B cell (primary cell): ENCODE results near the gene CDC25C. TPM values are rescaled to one million over a fixed set of nuclear protein-coding genes. Genes with fewer than 3 reads are reported as not detected.
"Not testable (repeated sequence)": the region's sequence is repeated elsewhere in the genome, so short reads cannot be mapped to it uniquely, and the experiment has no call there.

Experiments used
- ATAC-seq: fragments of 200-7000 bp; cut with Tn5 transposase; one replicate; pipeline ENCODE4 v1.10.0; 2021; ENCODE audit warnings: low read depth, mild to moderate bottlenecking, moderate number of reproducible peaks, moderate library complexity
- CTCF ChIA-PET: fragments of 350-600 bp; sonication (Branson Sonifier 250); formaldehyde crosslinking; loops from one replicate; lab custom pipeline; 2021; ENCODE audit warnings: antibody characterized with exemption, inconsistent platforms; lab: Charles Lee
- POLR2A ChIA-PET: fragments of 350-600 bp; sonication (Branson Sonifier 250); formaldehyde crosslinking; loops from one replicate; lab custom pipeline; 2021; ENCODE audit warnings: antibody characterized with exemption; lab: Charles Lee
- DNase-seq: peaks from one replicate; pipeline ENCODE4 v3.0.0; 2013
- H2AFZ ChIP-seq: 2 replicates; pipeline ENCODE4 v1.6.1; 2012; ENCODE audit warnings: mild to moderate bottlenecking, low read depth, low read length; ENCODE audit not compliant: insufficient read depth, poor library complexity, severe bottlenecking
- H3K27ac ChIP-seq, 2 donors: 1 replicate in 1 of 2; 2 replicates in 1 of 2; pipeline ENCODE4 v1.5.1; 2012 to 2013; ENCODE audit warnings: low read length in 2 of 2, mild to moderate bottlenecking in 2 of 2, moderate library complexity in 1 of 2
- H3K27me3 ChIP-seq, 4 experiments: fragments of 200-600 bp in 1 of 4; sonication (generic) in 1 of 4; replicated peaks in 1 of 4; 1 replicate in 2 of 4; 2 replicates in 2 of 4; pipeline versions ENCODE4 v1.6.1 to v1.7.0; 2013 to 2016; ENCODE audit warnings: low read length in 3 of 4, mild to moderate bottlenecking in 2 of 4, mixed read lengths in 1 of 4, moderate library complexity in 1 of 4; ENCODE audit not compliant: insufficient read depth in 4 of 4, control insufficient read depth in 3 of 4; ENCODE audit errors: control extremely low read depth in 1 of 4
- H3K36me3 ChIP-seq, 2 experiments: replicated peaks in 1 of 2; 1 replicate in 1 of 2; 2 replicates in 1 of 2; pipeline versions ENCODE4 v1.6.1 to v1.7.1; 2013; ENCODE audit warnings: low read length in 1 of 2; ENCODE audit not compliant: insufficient read depth in 2 of 2, control insufficient read depth in 1 of 2; ENCODE audit errors: control extremely low read depth in 1 of 2, extremely low read depth in 1 of 2
- H3K4me1 ChIP-seq, 2 donors: fragments of 200-600 bp in 1 of 2; sonication (generic) in 1 of 2; 1 replicate in 1 of 2; 2 replicates in 1 of 2; pipeline versions ENCODE4 v1.5.1 to v1.6.1; 2013 to 2017; ENCODE audit warnings: low read length in 2 of 2; ENCODE audit not compliant: control insufficient read depth in 2 of 2, insufficient read depth in 2 of 2
- H3K4me2 ChIP-seq: replicated peaks from 2 replicates; pipeline ENCODE3; 2012; ENCODE audit warnings: mild to moderate bottlenecking, low read depth, low read length; ENCODE audit not compliant: poor library complexity, severe bottlenecking
- H3K4me3 ChIP-seq, 5 experiments: fragments of 200-600 bp in 1 of 5; sonication (generic) in 1 of 5; 1 replicate in 3 of 5; 2 replicates in 2 of 5; pipeline versions ENCODE4 v1.5.1 to v1.7.0; 2011 to 2016; ENCODE audit warnings: low read length in 4 of 5, mild to moderate bottlenecking in 4 of 5, low read depth in 2 of 5, control low read depth in 1 of 5, moderate library complexity in 1 of 5; ENCODE audit not compliant: insufficient read depth in 1 of 5; ENCODE audit errors: control extremely low read depth in 1 of 5, extremely low read depth in 1 of 5
- H3K79me2 ChIP-seq: fragments of 200-600 bp; sonication (generic); one replicate; pipeline ENCODE4 v1.6.0; 2016; ENCODE audit warnings: low read length; ENCODE audit not compliant: control insufficient read depth, insufficient read depth
- H3K9ac ChIP-seq: fragments of 200-600 bp; sonication (generic); 2 replicates; pipeline ENCODE4 v1.6.1; 2017; ENCODE audit warnings: mild to moderate bottlenecking, low read length, moderate library complexity
- H3K9me3 ChIP-seq, 3 donors: one replicate each; pipeline versions ENCODE4 v1.6.1 to v1.7.1; 2013; ENCODE audit warnings: low read length in 2 of 3; ENCODE audit not compliant: control insufficient read depth in 2 of 3, insufficient read depth in 1 of 3; ENCODE audit errors: control extremely low read depth in 1 of 3
- H4K20me1 ChIP-seq: 2 replicates; pipeline ENCODE4 v1.6.0; 2012; ENCODE audit warnings: mild to moderate bottlenecking, low read length; ENCODE audit not compliant: insufficient read depth, control insufficient read depth, poor library complexity, severe bottlenecking
- H3K27ac Mint-ChIP-seq: one replicate; pipeline ENCODE4 v1.8.0; 2021; ENCODE audit warnings: mixed read lengths
- H3K27me3 Mint-ChIP-seq: one replicate; pipeline ENCODE4 v1.8.0; 2021; ENCODE audit warnings: mixed read lengths
- H3K4me1 Mint-ChIP-seq: one replicate; pipeline ENCODE4 v1.8.0; 2021; ENCODE audit warnings: mixed read lengths
- H3K4me3 Mint-ChIP-seq: one replicate; pipeline ENCODE4 v1.8.0; 2021; ENCODE audit warnings: mixed read lengths
- H3K9me3 Mint-ChIP-seq: one replicate; pipeline ENCODE4 v1.8.0; 2022; ENCODE audit warnings: mixed read lengths; ENCODE audit not compliant: insufficient read depth
- CTCF ChIP-seq: fragments of 200-600 bp; IDR thresholded peaks from one replicate; pipeline ENCODE4 v1.8.0; 2022; ENCODE audit warnings: antibody characterized with exemption, mild to moderate bottlenecking
- EZH2 ChIP-seq: IDR thresholded peaks from 2 replicates; pipeline ENCODE4 v1.6.1; 2012; ENCODE audit warnings: borderline replicate concordance, low read depth, mild to moderate bottlenecking, moderate library complexity, low read length; ENCODE audit not compliant: insufficient read depth, poor library complexity, severe bottlenecking
- WGBS: methylation state at CpG from one replicate; pipeline ENCODE4 v1.1.5; 2013; ENCODE audit warnings: missing lambda C conversion rate; ENCODE audit not compliant: insufficient coverage; 5-methylcytosine and 5-hydroxymethylcytosine counted together
- intact Hi-C: fragments of 100-400 bp; cut with micrococcal nuclease; formaldehyde crosslinking; loops from one replicate; pipeline ENCODE4 v1.10.0; 2022
- polyA plus RNA-seq: library from polyadenylated mRNA; depleted of rRNA; stranded (reverse); fragments of >200 nt; gene quantifications from 2 replicates; pipeline ENCODE4 v1.2.3, GENCODE V29; 2012
- total RNA-seq, 2 donors: library from RNA; stranded (reverse); fragments of 120-200 nt in 1 of 2; gene quantifications; 1 replicate in 1 of 2; 2 replicates in 1 of 2; pipeline versions ENCODE4 v1.2.3 to v1.2.4, GENCODE V29; 2013 to 2022

Gene CDC25C
- total and polyA plus RNA-seq, 2 donors (not counting 1 experiment from before 2014, with no cell fraction given), result 0.03 TPM; not detected in 1

- H3K4me2 ChIP-seq, H3K4me3 Mint-ChIP-seq, H3K27ac ChIP-seq, H3K4me1 ChIP-seq, CTCF ChIA-PET, H3K27me3 ChIP-seq, H3K79me2 ChIP-seq, H3K4me3 ChIP-seq, H3K27me3 Mint-ChIP-seq, H3K36me3 ChIP-seq, ATAC-seq, POLR2A ChIA-PET, H3K9me3 ChIP-seq, DNase-seq, H4K20me1 ChIP-seq, H3K4me1 Mint-ChIP-seq, H2AFZ ChIP-seq, H3K27ac Mint-ChIP-seq, H3K9me3 Mint-ChIP-seq, H3K9ac ChIP-seq, intact Hi-C loops: not testable (repeated sequence)
- 96% methylated on average over 3 of the region's 4 CpGs for WGBS
Measured at GRCh38 chr5:138318211-138318610, 13.4 kb downstream of the CDC25C start.

DNA sequence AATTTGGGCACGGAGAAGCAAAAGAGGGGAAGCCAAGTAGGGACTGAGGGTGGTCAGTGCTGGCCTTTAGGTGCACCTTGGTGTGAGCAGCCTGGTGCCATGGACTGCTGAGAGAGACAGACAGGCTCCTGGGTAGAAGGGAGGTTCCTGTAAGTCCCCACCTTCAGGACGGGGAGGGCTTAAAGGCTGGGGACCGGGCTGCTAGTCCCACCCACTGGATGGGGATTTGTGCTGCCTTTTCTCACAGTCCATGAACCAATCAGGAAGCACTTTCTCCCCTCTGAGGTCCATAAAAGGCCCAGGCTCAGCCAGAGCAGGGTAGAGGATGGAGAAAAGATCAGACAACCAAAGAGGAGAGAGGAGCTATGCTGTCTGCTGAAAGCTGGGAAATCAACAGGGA lies 15.2 kb downstream of the CDC25C start:
- ChIA-PET POLR2A (no interaction called here), CTCF (no interaction called here)
- H3K27me3 Mint-ChIP-seq, result no peaks in the 10 kb centered on the region
- H3K27ac Mint-ChIP-seq, result no peak overlapping the region
- H3K4me3 Mint-ChIP-seq, result no peak overlapping the region
- no peak for ATAC-seq
- no peak overlapping the region for H3K4me2 ChIP-seq
- H4K20me1 ChIP-seq, result no peaks in the 10 kb centered on the region
- H3K79me2 ChIP-seq, result no peaks in the 10 kb centered on the region
- H3K4me3 ChIP-seq, result no peak overlapping the region
- no peak overlapping the region for H2AFZ ChIP-seq
- TF ChIP-seq CTCF (no peak), EZH2 (no peak)
- H3K27me3 ChIP-seq, result no peaks in the 10 kb centered on the region
- intact Hi-C loops, result no loop called here
- H3K4me1 Mint-ChIP-seq, result no peaks in the 10 kb centered on the region
- no peak overlapping the region for H3K9ac ChIP-seq
- H3K4me1 ChIP-seq, result no peaks in the 10 kb centered on the region
- no peak for DNase-seq
- no peak overlapping the region for H3K27ac ChIP-seq
- no peaks in the 10 kb centered on the region for H3K36me3 ChIP-seq
- no peaks in the 10 kb centered on the region for H3K9me3 ChIP-seq
- H3K9me3 Mint-ChIP-seq, result no peaks in the 10 kb centered on the region
- 100% methylated on average over 2 of the region's 3 CpGs for WGBS
